Ishikawa (cell line): Measurements from ENCODE around the gene FRMD7.

Experiments
- CREB1 ChIP-seq: IDR thresholded peaks from 2 replicates; pipeline ENCODE4 v1.6.1; 2012; ENCODE audit warnings: low read depth
- EP300 ChIP-seq: IDR thresholded peaks from 2 replicates; pipeline ENCODE4 v1.6.1; 2012; ENCODE audit warnings: borderline replicate concordance
- RAD21 ChIP-seq: IDR thresholded peaks from 2 replicates; pipeline ENCODE4 v1.6.1; 2012; ENCODE audit warnings: low read depth
- TAF1 ChIP-seq: IDR thresholded peaks from 2 replicates; pipeline ENCODE4 v1.6.1; 2012; ENCODE audit warnings: low read depth, mild to moderate bottlenecking
- TEAD4 ChIP-seq: IDR thresholded peaks from 2 replicates; pipeline ENCODE4 v1.6.1; 2012
- YY1 ChIP-seq: IDR thresholded peaks from 2 replicates; pipeline ENCODE4 v1.6.1; 2012; ENCODE audit warnings: low read depth

- TF ChIP-seq TEAD4 = no peak
- TF ChIP-seq YY1 = no peak
- no peak for TF ChIP-seq RAD21
- TF ChIP-seq EP300 = no peak
- no peak for TF ChIP-seq TAF1
- TF ChIP-seq CREB1 = no peak
Measured at GRCh38 chrX:132165005-132165404, 37.2 kb upstream of the FRMD7 start.
